IMR-90 (cell line): ENCODE data around the gene ITGA4. TPM values are rescaled to one million over a fixed set of nuclear protein-coding genes. Genes with fewer than 3 reads are reported as not detected.

ENCODE experiments used
- ATAC-seq: fragments of 200-7000 bp; cut with Tn5 transposase; 2 replicates; pipeline ENCODE4 v1.9.1; 2020; ENCODE audit warnings: low read depth, mild to moderate bottlenecking, moderate library complexity
- BruUV-seq: library from RNA; stranded (reverse); fragments of 400-500 nt; replicated peaks from 2 replicates; lab custom pipeline; 2021; lab: Mats Ljungman, UMichigan
- CTCF ChIA-PET: fragments of 300-600 bp; formaldehyde crosslinking; extraction: SDS; loops from one replicate; lab custom pipeline; 2021; ENCODE audit warnings: antibody characterized with exemption; lab: Yijun Ruan, JAX
- POLR2A ChIA-PET: fragments of 300-600 bp; sonication (Branson Sonifier 250); formaldehyde crosslinking; loops from one replicate; lab custom pipeline; 2022; ENCODE audit warnings: antibody characterized with exemption; ENCODE audit not compliant: unreplicated experiment; lab: Charles Lee
- DNase-seq: peaks from one replicate; pipeline ENCODE4 v3.0.0; 2013
- H2AFZ ChIP-seq: replicated peaks from 2 replicates; pipeline ENCODE3; 2013; ENCODE audit warnings: low read length, mild to moderate bottlenecking; ENCODE audit not compliant: poor library complexity
- H2AK5ac ChIP-seq: 2 replicates; pipeline ENCODE4 v1.6.1; 2013; ENCODE audit warnings: low read depth, low read length, inconsistent platforms
- H2AK9ac ChIP-seq: replicated peaks from 2 replicates; pipeline ENCODE3; 2013; ENCODE audit warnings: mild to moderate bottlenecking, low read depth, low read length, moderate library complexity; ENCODE audit not compliant: poor library complexity
- H2BK120ac ChIP-seq: 2 replicates; pipeline ENCODE4 v1.6.1; 2013; ENCODE audit warnings: low read depth, low read length, inconsistent platforms
- H2BK15ac ChIP-seq: 3 replicates; pipeline ENCODE4 v1.6.1; 2013; ENCODE audit warnings: low read depth, low read length, inconsistent platforms
- H2BK20ac ChIP-seq: 2 replicates; pipeline ENCODE4 v1.6.1; 2013; ENCODE audit warnings: low read depth, mild to moderate bottlenecking, inconsistent platforms, low read length, moderate library complexity
- H2BK5ac ChIP-seq: 2 replicates; pipeline ENCODE4 v1.6.1; 2013; ENCODE audit warnings: mild to moderate bottlenecking, low read depth, low read length, inconsistent platforms; ENCODE audit not compliant: poor library complexity, severe bottlenecking
- H3K14ac ChIP-seq: replicated peaks from 2 replicates; pipeline ENCODE4 v1.6.1; 2013; ENCODE audit warnings: low read depth, low read length, inconsistent platforms
- H3K18ac ChIP-seq: 2 replicates; pipeline ENCODE4 v1.6.1; 2013; ENCODE audit warnings: low read depth, low read length, control low read depth
- H3K23ac ChIP-seq: 2 replicates; pipeline ENCODE4 v1.6.1; 2013; ENCODE audit warnings: low read depth, low read length, inconsistent platforms
- H3K27ac ChIP-seq: 2 replicates; pipeline ENCODE4 v1.5.1; 2013; ENCODE audit warnings: mild to moderate bottlenecking, control low read depth, low read length; ENCODE audit not compliant: insufficient read depth
- H3K27me3 ChIP-seq: 2 replicates; pipeline ENCODE4 v1.6.1; 2013; ENCODE audit warnings: low read length; ENCODE audit not compliant: control insufficient read depth, insufficient read depth
- H3K36me3 ChIP-seq: 2 replicates; pipeline ENCODE4 v1.6.1; 2013; ENCODE audit warnings: low read length, mixed read lengths; ENCODE audit not compliant: control insufficient read depth, insufficient read depth
- H3K4ac ChIP-seq: 2 replicates; pipeline ENCODE4 v1.6.1; 2013; ENCODE audit warnings: low read depth, low read length, inconsistent platforms
- H3K4me1 ChIP-seq: 2 replicates; pipeline ENCODE4 v1.6.1; 2013; ENCODE audit warnings: low read length, mixed read lengths; ENCODE audit not compliant: control insufficient read depth, insufficient read depth
- H3K4me2 ChIP-seq: 2 replicates; pipeline ENCODE4 v1.6.1; 2013; ENCODE audit warnings: low read depth, mild to moderate bottlenecking, control low read depth, low read length, moderate library complexity
- H3K4me3 ChIP-seq: 2 replicates; pipeline ENCODE4 v1.5.1; 2013; ENCODE audit warnings: low read depth, mild to moderate bottlenecking, control low read depth, low read length, moderate library complexity; ENCODE audit not compliant: insufficient read depth
- H3K56ac ChIP-seq: 2 replicates; pipeline ENCODE4 v1.6.1; 2013; ENCODE audit warnings: low read length, inconsistent platforms; ENCODE audit not compliant: insufficient read depth; ENCODE audit errors: extremely low read depth
- H3K79me1 ChIP-seq, 2 experiments: 2 replicates each; pipeline ENCODE4 v1.6.1; 2013; ENCODE audit warnings: low read length in 2 of 2, inconsistent platforms in 1 of 2, low read depth in 1 of 2
- H3K9ac ChIP-seq: 2 replicates; pipeline ENCODE4 v1.6.1; 2013; ENCODE audit warnings: low read depth, low read length, control low read depth
- H3K9me1 ChIP-seq: 2 replicates; pipeline ENCODE4 v1.6.1; 2013; ENCODE audit warnings: low read length, inconsistent platforms; ENCODE audit not compliant: insufficient read depth
- H3K9me3 ChIP-seq: 2 replicates; pipeline ENCODE4 v1.6.1; 2013; ENCODE audit warnings: low read length; ENCODE audit not compliant: control insufficient read depth, insufficient read depth
- H4K20me1 ChIP-seq: 2 replicates; pipeline ENCODE4 v1.6.1; 2013; ENCODE audit warnings: low read length, inconsistent platforms; ENCODE audit not compliant: insufficient read depth
- H4K5ac ChIP-seq: 2 replicates; pipeline ENCODE4 v1.6.1; 2013; ENCODE audit warnings: mild to moderate bottlenecking, low read depth, low read length, control low read depth
- H4K8ac ChIP-seq, 2 experiments: 2 replicates each; pipeline ENCODE4 v1.6.1; 2013; ENCODE audit warnings: low read depth in 2 of 2, low read length in 2 of 2, control low read depth in 1 of 2, inconsistent platforms in 1 of 2
- H4K91ac ChIP-seq: 2 replicates; pipeline ENCODE4 v1.6.1; 2013; ENCODE audit warnings: low read depth, low read length, inconsistent platforms; ENCODE audit not compliant: insufficient read depth
- BHLHE40 ChIP-seq: fragments of 150-350 bp; IDR thresholded peaks from 2 replicates; pipeline ENCODE4 v1.6.1; 2016; ENCODE audit warnings: mild to moderate bottlenecking, low read depth, low read length
- CEBPB ChIP-seq: IDR thresholded peaks from 2 replicates; pipeline ENCODE4 v1.6.1; 2012; ENCODE audit warnings: low read depth, low read length, improper control_type of control experiment
- CHD1 ChIP-seq: IDR thresholded peaks from 2 replicates; pipeline ENCODE4 v1.6.1; 2012; ENCODE audit warnings: low read depth, low read length, improper control_type of control experiment
- FOS ChIP-seq: fragments of 150-350 bp; IDR thresholded peaks from 2 replicates; pipeline ENCODE4 v1.6.1; 2016; ENCODE audit warnings: low read depth, low read length
- MAFK ChIP-seq: IDR thresholded peaks from 2 replicates; pipeline ENCODE4 v1.6.1; 2012; ENCODE audit warnings: low read depth, low read length, improper control_type of control experiment
- MAZ ChIP-seq: IDR thresholded peaks from 2 replicates; pipeline ENCODE4 v1.6.1; 2012; ENCODE audit warnings: low read depth, mild to moderate bottlenecking, low read length, improper control_type of control experiment, moderate library complexity, borderline replicate concordance
- MXI1 ChIP-seq: IDR thresholded peaks from 2 replicates; pipeline ENCODE4 v1.6.1; 2012; ENCODE audit warnings: low read depth, mild to moderate bottlenecking, low read length, moderate library complexity, borderline replicate concordance
- NFE2L2 ChIP-seq: fragments of 150-350 bp; IDR thresholded peaks from 2 replicates; pipeline ENCODE4 v1.6.1; 2016; ENCODE audit warnings: low read depth, mild to moderate bottlenecking, low read length
- POLR2A ChIP-seq: IDR thresholded peaks from 2 replicates; pipeline ENCODE4 v1.6.1; 2012; ENCODE audit warnings: mild to moderate bottlenecking, low read depth, low read length
- RAD21 ChIP-seq: IDR thresholded peaks from 2 replicates; pipeline ENCODE4 v1.6.1; 2012; ENCODE audit warnings: low read length, improper control_type of control experiment
- RCOR1 ChIP-seq: IDR thresholded peaks from 2 replicates; pipeline ENCODE4 v1.6.1; 2012; ENCODE audit warnings: mild to moderate bottlenecking, low read length, improper control_type of control experiment; ENCODE audit not compliant: insufficient replicate concordance
- RFX5 ChIP-seq: IDR thresholded peaks from 2 replicates; pipeline ENCODE4 v1.8.0; 2012; ENCODE audit warnings: low read depth, mild to moderate bottlenecking, low read length, moderate library complexity
- SMC3 ChIP-seq: fragments of 150-350 bp; IDR thresholded peaks from 2 replicates; pipeline ENCODE4 v1.6.1; 2016; ENCODE audit warnings: low read depth, mild to moderate bottlenecking, antibody characterized with exemption, low read length, moderate library complexity
- WGBS, 2 experiments: methylation state at CpG; one replicate each; pipeline versions ENCODE4 v1.1.5 to v1.1.7; 2013; ENCODE audit warnings: missing lambda C conversion rate in 2 of 2; ENCODE audit not compliant: insufficient read length in 1 of 2; ENCODE audit errors: extremely low coverage in 2 of 2; 5-methylcytosine and 5-hydroxymethylcytosine counted together
- dilution Hi-C: fragments of 300-500 bp; cut with HindIII; formaldehyde crosslinking; loops from one replicate; pipeline ENCODE4 v1.14.3; 2018; ENCODE audit warnings: low sequenced_read_pairs; ENCODE audit not compliant: unreplicated experiment
- in situ Hi-C: fragments of 300-500 bp; cut with MboI; formaldehyde crosslinking; loops from 3 replicates; pipeline ENCODE4 v1.14.3; 2019; ENCODE audit warnings: low sequenced_read_pairs, inconsistent platforms, mixed read lengths
- intact Hi-C: fragments of 100-400 bp; cut with micrococcal nuclease; formaldehyde crosslinking; loops from 2 replicates; pipeline ENCODE4 v1.10.0; 2022
- polyA plus RNA-seq, 3 experiments: library from polyadenylated mRNA; depleted of rRNA; stranded (reverse); fragments of >200 nt; gene quantifications; 2 replicates each; pipeline ENCODE4 v1.2.3, GENCODE V29; 2012; ENCODE audit warnings: low replicate concordance in 1 of 3
- total RNA-seq: library from RNA; depleted of rRNA; stranded (reverse); fragments of >200 nt; gene quantifications from 2 replicates; pipeline ENCODE4 v1.2.3, GENCODE V29; 2012
- TF ChIP-seq, protein P1 (sequence below): fragments of 150-350 bp; IDR thresholded peaks from 2 replicates; pipeline ENCODE4 v1.6.1; 2017; ENCODE audit warnings: mild to moderate bottlenecking, antibody characterized with exemption, low read length, low read depth
- TF ChIP-seq, protein P2 (sequence below): fragments of 150-350 bp; IDR thresholded peaks from 2 replicates; pipeline ENCODE4 v1.6.1; 2016; ENCODE audit warnings: low read depth, mild to moderate bottlenecking, low read length, moderate library complexity, borderline replicate concordance
- TF ChIP-seq, protein P3 (sequence below): conservative IDR thresholded peaks from 2 replicates; pipeline ENCODE4 v1.5.1; 2012; ENCODE audit warnings: mild to moderate bottlenecking, low read depth, low read length, improper control_type of control experiment

Gene ITGA4
- total and polyA plus RNA-seq, 2 of the 4 experiments (the other 2 are of a cell fraction): 6.9 to 13.6 TPM

DNA sequence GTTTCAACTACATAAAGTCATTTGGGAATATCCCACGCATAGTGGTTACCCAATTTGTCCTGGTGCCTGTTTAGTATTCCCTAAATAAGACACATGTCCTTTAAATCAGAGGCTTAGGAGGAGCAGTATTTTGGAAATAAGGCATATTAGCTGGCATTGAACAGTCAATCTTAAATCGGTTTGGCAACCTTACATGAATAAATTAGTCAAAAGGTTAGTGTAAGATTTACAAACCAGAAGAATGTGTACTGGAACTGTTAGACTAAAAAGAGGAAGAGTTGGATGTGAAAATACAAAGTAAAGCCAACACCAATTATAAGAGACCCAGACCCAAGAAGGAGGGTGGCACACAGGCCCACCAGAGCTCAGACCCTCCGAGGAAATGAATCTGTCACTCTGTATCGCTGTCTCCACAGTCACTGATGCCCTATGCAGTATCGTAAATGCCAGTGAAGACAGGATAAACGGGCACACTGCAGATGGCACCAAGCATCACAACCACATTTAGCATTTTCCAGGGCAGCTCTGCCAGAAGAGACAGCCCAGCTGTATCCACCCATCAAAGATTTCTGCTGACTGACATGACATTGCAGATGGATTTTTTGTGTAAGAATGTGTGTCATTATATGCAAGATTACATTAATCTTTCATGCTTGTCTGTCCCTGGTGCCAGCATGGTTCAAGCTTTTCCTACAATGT lies 109.3 kb downstream of the ITGA4 start:
- Histone ChIP-seq H2AFZ (no peak overlapping the region), H3K79me1 (no peaks in the 10 kb centered on the region), H3K36me3 (no peaks in the 10 kb centered on the region), H3K4me1 (no peaks in the 10 kb centered on the region), H4K8ac (no peak overlapping the region), H3K9ac (no peak overlapping the region), H2BK20ac (no peak overlapping the region), H3K18ac (no peak overlapping the region), H3K27me3 (no peaks in the 10 kb centered on the region; the same call in 1 of the 2 replicates), H2AK9ac (no peak overlapping the region), H3K14ac (no peak overlapping the region), H2BK5ac (no peak overlapping the region), H3K4me2 (no peak overlapping the region), H3K4ac (no peak overlapping the region), H3K9me3 (no peaks in the 10 kb centered on the region), H3K9me1 (no peaks in the 10 kb centered on the region), H3K56ac (no peak overlapping the region), H4K91ac (no peak overlapping the region), H3K27ac (no peak overlapping the region), H3K23ac (no peak overlapping the region), H2BK120ac (no peak overlapping the region), H2AK5ac (no peak overlapping the region), H4K5ac (no peak overlapping the region), H4K20me1 (no peaks in the 10 kb centered on the region), H2BK15ac (no peak overlapping the region), H3K4me3 (no peak overlapping the region)
- no peak for ATAC-seq
- WGBS, 2 experiments: no CpG with 5 or more reads among the region's 6 CpGs
- BruUV-seq: no TSS peak
- POLR2A ChIA-PET: no interaction called here
- CTCF ChIA-PET: interaction anchor here (1.0 to 1.3 kb wide), 2 partner anchors 21 to 559 kb away, joined by 3 to 4 read pairs; no protein-coding TSS in a partner anchor
- DNase-seq: no peak
- TF ChIP-seq RCOR1 (no peak), BHLHE40 (no peak), NFE2L2 (no peak), CHD1 (no peak), RFX5 (no peak), MXI1 (no peak), CEBPB (no peak), RAD21 (no peak), POLR2A (no peak), FOS (no peak), SMC3 (no peak), MAZ (no peak), MAFK (no peak)
- TF ChIP-seq, protein P1, sequence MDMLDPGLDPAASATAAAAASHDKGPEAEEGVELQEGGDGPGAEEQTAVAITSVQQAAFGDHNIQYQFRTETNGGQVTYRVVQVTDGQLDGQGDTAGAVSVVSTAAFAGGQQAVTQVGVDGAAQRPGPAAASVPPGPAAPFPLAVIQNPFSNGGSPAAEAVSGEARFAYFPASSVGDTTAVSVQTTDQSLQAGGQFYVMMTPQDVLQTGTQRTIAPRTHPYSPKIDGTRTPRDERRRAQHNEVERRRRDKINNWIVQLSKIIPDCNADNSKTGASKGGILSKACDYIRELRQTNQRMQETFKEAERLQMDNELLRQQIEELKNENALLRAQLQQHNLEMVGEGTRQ: no peak
- TF ChIP-seq, protein P2, sequence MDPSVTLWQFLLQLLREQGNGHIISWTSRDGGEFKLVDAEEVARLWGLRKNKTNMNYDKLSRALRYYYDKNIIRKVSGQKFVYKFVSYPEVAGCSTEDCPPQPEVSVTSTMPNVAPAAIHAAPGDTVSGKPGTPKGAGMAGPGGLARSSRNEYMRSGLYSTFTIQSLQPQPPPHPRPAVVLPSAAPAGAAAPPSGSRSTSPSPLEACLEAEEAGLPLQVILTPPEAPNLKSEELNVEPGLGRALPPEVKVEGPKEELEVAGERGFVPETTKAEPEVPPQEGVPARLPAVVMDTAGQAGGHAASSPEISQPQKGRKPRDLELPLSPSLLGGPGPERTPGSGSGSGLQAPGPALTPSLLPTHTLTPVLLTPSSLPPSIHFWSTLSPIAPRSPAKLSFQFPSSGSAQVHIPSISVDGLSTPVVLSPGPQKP: no peak
- TF ChIP-seq, protein P3, sequence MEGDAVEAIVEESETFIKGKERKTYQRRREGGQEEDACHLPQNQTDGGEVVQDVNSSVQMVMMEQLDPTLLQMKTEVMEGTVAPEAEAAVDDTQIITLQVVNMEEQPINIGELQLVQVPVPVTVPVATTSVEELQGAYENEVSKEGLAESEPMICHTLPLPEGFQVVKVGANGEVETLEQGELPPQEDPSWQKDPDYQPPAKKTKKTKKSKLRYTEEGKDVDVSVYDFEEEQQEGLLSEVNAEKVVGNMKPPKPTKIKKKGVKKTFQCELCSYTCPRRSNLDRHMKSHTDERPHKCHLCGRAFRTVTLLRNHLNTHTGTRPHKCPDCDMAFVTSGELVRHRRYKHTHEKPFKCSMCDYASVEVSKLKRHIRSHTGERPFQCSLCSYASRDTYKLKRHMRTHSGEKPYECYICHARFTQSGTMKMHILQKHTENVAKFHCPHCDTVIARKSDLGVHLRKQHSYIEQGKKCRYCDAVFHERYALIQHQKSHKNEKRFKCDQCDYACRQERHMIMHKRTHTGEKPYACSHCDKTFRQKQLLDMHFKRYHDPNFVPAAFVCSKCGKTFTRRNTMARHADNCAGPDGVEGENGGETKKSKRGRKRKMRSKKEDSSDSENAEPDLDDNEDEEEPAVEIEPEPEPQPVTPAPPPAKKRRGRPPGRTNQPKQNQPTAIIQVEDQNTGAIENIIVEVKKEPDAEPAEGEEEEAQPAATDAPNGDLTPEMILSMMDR: no peak
- intact Hi-C loops: no loop called here
- dilution Hi-C loops: no loop called here
- in situ Hi-C loops: no loop called here
